Measurements from ENCODE around the gene UBE2L5. TPM values are rescaled to one million over a fixed set of nuclear protein-coding genes. Genes with fewer than 3 reads are reported as not detected.

The UBE2L5 gene
- total and polyA plus RNA-seq, 2 of the 4 experiments (the other 2 are of a cell fraction), result 0.18 TPM; not detected in 1

- no peak overlapping the region for H4K91ac ChIP-seq (ENCODE audit: insufficient read depth, low read depth, low read length)
- H2AK9ac ChIP-seq (replicated peaks; ENCODE audit: low read depth, low read length, poor library complexity), result no peak overlapping the region
- ATAC-seq (ENCODE audit: low read depth) (no peak), DNase-seq (no peak)
- no peak for TF ChIP-seq MXI1 (IDR thresholded peaks at IDR 0.05; ENCODE audit: borderline replicate concordance, low read depth, low read length)
- no peak for TF ChIP-seq RAD21 (IDR thresholded peaks at IDR 0.05; ENCODE audit: low read length)
- no peak for TF ChIP-seq CHD1 (IDR thresholded peaks at IDR 0.05; ENCODE audit: low read depth, low read length)
- TF ChIP-seq MAZ (IDR thresholded peaks at IDR 0.05; ENCODE audit: borderline replicate concordance, low read depth, low read length), result no peak
- TF ChIP-seq, protein P1, sequence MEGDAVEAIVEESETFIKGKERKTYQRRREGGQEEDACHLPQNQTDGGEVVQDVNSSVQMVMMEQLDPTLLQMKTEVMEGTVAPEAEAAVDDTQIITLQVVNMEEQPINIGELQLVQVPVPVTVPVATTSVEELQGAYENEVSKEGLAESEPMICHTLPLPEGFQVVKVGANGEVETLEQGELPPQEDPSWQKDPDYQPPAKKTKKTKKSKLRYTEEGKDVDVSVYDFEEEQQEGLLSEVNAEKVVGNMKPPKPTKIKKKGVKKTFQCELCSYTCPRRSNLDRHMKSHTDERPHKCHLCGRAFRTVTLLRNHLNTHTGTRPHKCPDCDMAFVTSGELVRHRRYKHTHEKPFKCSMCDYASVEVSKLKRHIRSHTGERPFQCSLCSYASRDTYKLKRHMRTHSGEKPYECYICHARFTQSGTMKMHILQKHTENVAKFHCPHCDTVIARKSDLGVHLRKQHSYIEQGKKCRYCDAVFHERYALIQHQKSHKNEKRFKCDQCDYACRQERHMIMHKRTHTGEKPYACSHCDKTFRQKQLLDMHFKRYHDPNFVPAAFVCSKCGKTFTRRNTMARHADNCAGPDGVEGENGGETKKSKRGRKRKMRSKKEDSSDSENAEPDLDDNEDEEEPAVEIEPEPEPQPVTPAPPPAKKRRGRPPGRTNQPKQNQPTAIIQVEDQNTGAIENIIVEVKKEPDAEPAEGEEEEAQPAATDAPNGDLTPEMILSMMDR (conservative IDR thresholded peaks at IDR 0.05; ENCODE audit: low read depth, low read length), result no peak
- no peak for TF ChIP-seq RCOR1 (IDR thresholded peaks at IDR 0.05; ENCODE audit: insufficient replicate concordance, low read length)
- no peak for TF ChIP-seq FOS (IDR thresholded peaks at IDR 0.05; ENCODE audit: low read depth, low read length)
- TF ChIP-seq MAFK (IDR thresholded peaks at IDR 0.05; ENCODE audit: low read depth, low read length), result no peak
- no peak for TF ChIP-seq CEBPB (IDR thresholded peaks at IDR 0.05; ENCODE audit: low read depth, low read length)
- no peak for TF ChIP-seq POLR2A (IDR thresholded peaks at IDR 0.05; ENCODE audit: low read depth, low read length)
- no peak for TF ChIP-seq RFX5 (IDR thresholded peaks at IDR 0.05; ENCODE audit: low read depth, low read length)
- TF ChIP-seq NFE2L2 (IDR thresholded peaks at IDR 0.05; ENCODE audit: low read depth, low read length), result no peak
- no peak for TF ChIP-seq ELK1 (IDR thresholded peaks at IDR 0.05; ENCODE audit: borderline replicate concordance, low read depth, low read length)
- no peak overlapping the region for H2BK5ac ChIP-seq (ENCODE audit: low read depth, low read length, poor library complexity, severe bottlenecking)
- no peak overlapping the region for H3K14ac ChIP-seq (replicated peaks; ENCODE audit: low read depth, low read length)
- no peaks in the 10 kb centered on the region for H3K79me1 ChIP-seq (ENCODE audit: low read depth in 1 of 2, low read length in 2 of 2)
- no peak overlapping the region for H3K18ac ChIP-seq (ENCODE audit: low read depth, low read length)
- in situ Hi-C loops (cut with MboI; ENCODE audit: low sequenced_read_pairs), result no loop called here
- no peak overlapping the region for H4K5ac ChIP-seq (ENCODE audit: low read depth, low read length)
- 83% methylated on average over 3 of the region's 6 CpGs; no CpG with 5 or more reads in 1 of the 2 experiments for WGBS, 2 experiments (ENCODE audit: extremely low coverage in 2 of 2, insufficient read length in 1 of 2)
- no peak overlapping the region for H3K9ac ChIP-seq (ENCODE audit: low read depth, low read length)
- H3K9me3 ChIP-seq (ENCODE audit: control insufficient read depth, insufficient read depth, low read length), result no peaks in the 10 kb centered on the region
- no peak overlapping the region for H2BK120ac ChIP-seq (ENCODE audit: low read depth, low read length)
- no peaks in the 10 kb centered on the region for H3K9me1 ChIP-seq (ENCODE audit: insufficient read depth, low read length)
- no peak overlapping the region for H2AFZ ChIP-seq (replicated peaks; ENCODE audit: low read length, poor library complexity)
- intact Hi-C loops (cut with micrococcal nuclease), result no loop called here
- no peak overlapping the region for H2BK15ac ChIP-seq (ENCODE audit: low read depth, low read length)
- no peak overlapping the region for H3K4me2 ChIP-seq (ENCODE audit: low read depth, low read length)
- ChIA-PET POLR2A (ENCODE audit: unreplicated experiment) (no interaction called here), CTCF (interaction anchor here (0.6 to 1.0 kb wide), 2 partner anchors 34 to 49 kb away, joined by 4 to 6 read pairs; no protein-coding TSS in a partner anchor)
- H3K23ac ChIP-seq (ENCODE audit: low read depth, low read length), result no peak overlapping the region
- no peaks in the 10 kb centered on the region for H3K36me3 ChIP-seq (ENCODE audit: control insufficient read depth, insufficient read depth, low read length)
- no peak overlapping the region for H3K4ac ChIP-seq (ENCODE audit: low read depth, low read length)
- H3K56ac ChIP-seq (ENCODE audit: extremely low read depth, insufficient read depth, low read length), result no peak overlapping the region
- no peaks in the 10 kb centered on the region for H4K20me1 ChIP-seq (ENCODE audit: insufficient read depth, low read length)
- no peak overlapping the region for H3K27ac ChIP-seq (ENCODE audit: insufficient read depth, low read length)
- 0 out of 2 replicates have a peak, but pooled peaks cover under 1% of the 10 kb centered on the region for H3K4me1 ChIP-seq (ENCODE audit: control insufficient read depth, insufficient read depth, low read length)
- no peak overlapping the region for H4K8ac ChIP-seq (ENCODE audit: low read depth in 2 of 2, low read length in 2 of 2)
- dilution Hi-C loops (cut with HindIII; ENCODE audit: low sequenced_read_pairs, unreplicated experiment), result no loop called here
- no peaks in the 10 kb centered on the region for H3K27me3 ChIP-seq (ENCODE audit: control insufficient read depth, insufficient read depth, low read length)
- no peak overlapping the region for H3K4me3 ChIP-seq (ENCODE audit: insufficient read depth, low read depth, low read length)
- BruUV-seq (replicated peaks), result no TSS peak
- no peak overlapping the region for H2AK5ac ChIP-seq (ENCODE audit: low read depth, low read length)
- no peak overlapping the region for H2BK20ac ChIP-seq (ENCODE audit: low read depth, low read length)
Measured at GRCh38 chr13:30382836-30383525, 39.3 kb upstream of the UBE2L5 start.
